Heart left ventricle (tissue), 13 donors: Measurements from ENCODE around the gene ABCA1.

Experiments
- POLR2A ChIP-seq, 2 donors: fragments of 450-650 bp; IDR thresholded peaks; one replicate each; pipeline ENCODE4 v1.6.1; 2017; ENCODE audit warnings: antibody characterized with exemption in 2 of 2, mild to moderate bottlenecking in 2 of 2, moderate library complexity in 2 of 2
- TF ChIP-seq, protein P1 (sequence below), 12 donors: fragments of 200-600 bp; sonication (generic) in 4 of 12; IDR thresholded peaks; one replicate each; pipeline versions ENCODE4 v1.5.0 to v1.8.0; 2018 to 2022; ENCODE audit warnings: antibody characterized with exemption in 12 of 12, mild to moderate bottlenecking in 5 of 12
- donor health status: ischemic (EF 13 %, LVEDD 7.1; RV severe dilation, severe dysfunction).
- donor health status: DM: no; HTN: yes; CAD: no.
- donor health status: DM: no; HTN: no; CAD: no.
- donor health status: ischemic (EF 25% LVEDD 6.9; RV normal size, moderate dysfunction).
- donor health status: ischemic (EF 25% LVEDD 5.7; RV mildly dilated, moderate dysfunction).
- donor health status: ischemic (EF 35%, LVEDD 5.7; RV mildly dilated, moderate dysfunction).
- donor health status: nonischemic (EF 11% LVEDD 7.7; RV severe dilation, severe dysfunction).
- donor health status: DM: yes; HTN: yes; CAD: no.
- donor health status: PGD.
- donor health status: ischemic (EF 29% LVEDD 5.4; RV normal size, mild dysfunction).
- donor health status: nonischemic (EF 23%, LVEDD 6.1; RV moderate dilation, normal function).

DNA sequence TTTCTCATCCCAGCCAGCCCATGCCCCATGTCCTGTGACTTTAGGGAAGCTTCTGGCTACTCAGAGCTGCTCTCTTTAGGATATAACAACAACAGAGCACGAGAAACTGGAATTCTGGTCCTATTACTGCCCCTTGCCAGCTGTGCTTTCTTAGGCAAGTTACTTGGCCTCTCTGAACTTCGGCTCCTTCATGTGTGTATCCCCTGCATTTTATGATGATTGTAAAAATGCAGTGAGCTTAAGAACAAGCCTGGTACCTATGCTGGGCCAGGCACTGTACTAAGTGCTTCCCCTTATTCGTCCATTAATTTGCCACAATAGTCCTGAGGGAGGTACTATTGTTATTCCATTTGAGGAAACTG lies 54.5 kb downstream of the ABCA1 start:
- TF ChIP-seq, protein P1, sequence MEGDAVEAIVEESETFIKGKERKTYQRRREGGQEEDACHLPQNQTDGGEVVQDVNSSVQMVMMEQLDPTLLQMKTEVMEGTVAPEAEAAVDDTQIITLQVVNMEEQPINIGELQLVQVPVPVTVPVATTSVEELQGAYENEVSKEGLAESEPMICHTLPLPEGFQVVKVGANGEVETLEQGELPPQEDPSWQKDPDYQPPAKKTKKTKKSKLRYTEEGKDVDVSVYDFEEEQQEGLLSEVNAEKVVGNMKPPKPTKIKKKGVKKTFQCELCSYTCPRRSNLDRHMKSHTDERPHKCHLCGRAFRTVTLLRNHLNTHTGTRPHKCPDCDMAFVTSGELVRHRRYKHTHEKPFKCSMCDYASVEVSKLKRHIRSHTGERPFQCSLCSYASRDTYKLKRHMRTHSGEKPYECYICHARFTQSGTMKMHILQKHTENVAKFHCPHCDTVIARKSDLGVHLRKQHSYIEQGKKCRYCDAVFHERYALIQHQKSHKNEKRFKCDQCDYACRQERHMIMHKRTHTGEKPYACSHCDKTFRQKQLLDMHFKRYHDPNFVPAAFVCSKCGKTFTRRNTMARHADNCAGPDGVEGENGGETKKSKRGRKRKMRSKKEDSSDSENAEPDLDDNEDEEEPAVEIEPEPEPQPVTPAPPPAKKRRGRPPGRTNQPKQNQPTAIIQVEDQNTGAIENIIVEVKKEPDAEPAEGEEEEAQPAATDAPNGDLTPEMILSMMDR (IDR thresholded peaks at IDR 0.05) = no peak
- TF ChIP-seq POLR2A (IDR thresholded peaks at IDR 0.05) = no peak
